Measurements from ENCODE around the gene CHMP6.

GRCh38 chr17:81002013-81002384, 10.4 kb downstream of the CHMP6 start:
- TF ChIP-seq CTCF (IDR thresholded peaks at IDR 0.05 in 8 of 11, conservative IDR thresholded peaks at IDR 0.05 in 3 of 11), result no peak
- no peak for TF ChIP-seq POLR2A (IDR thresholded peaks at IDR 0.05)
- no peak for TF ChIP-seq POLR2AphosphoS5 (IDR thresholded peaks at IDR 0.05)
